HK-2 (cell line): ENCODE data around the gene RBFOX2.

Source experiments
- DNase-seq: peaks from one replicate; pipeline ENCODE4 v3.0.0-alpha.2; 2018; ENCODE audit not compliant: unreplicated experiment

RBFOX2 gene

DNA sequence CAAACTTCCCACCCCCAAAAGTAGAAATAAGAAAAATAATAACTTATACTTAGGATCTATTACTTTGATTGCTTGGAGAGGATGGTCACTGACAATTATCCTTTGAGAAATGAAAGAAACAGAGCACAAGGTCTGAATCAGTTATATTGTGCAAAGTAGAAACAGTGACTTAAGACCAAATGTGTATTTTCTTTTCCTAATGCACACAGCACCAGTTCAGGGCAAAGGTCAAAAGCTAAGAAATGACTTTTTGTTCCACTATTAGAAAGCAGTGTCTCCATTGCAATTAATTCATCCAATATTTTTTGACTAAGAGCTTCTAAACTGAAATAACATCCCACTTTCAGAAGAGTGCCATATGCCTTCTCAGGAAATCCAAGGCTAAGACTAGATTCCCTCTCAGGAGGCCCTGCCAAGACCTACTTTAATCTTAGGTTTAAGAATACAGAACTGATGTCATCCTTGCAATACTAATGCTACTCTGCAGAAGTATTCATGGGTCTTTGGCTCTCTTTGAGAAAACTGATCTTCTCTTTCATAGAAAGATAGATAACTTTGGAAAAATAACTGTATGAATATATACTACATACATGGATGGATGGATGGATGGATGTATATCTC, 164.0 kb downstream of the RBFOX2 start:
- no peak for DNase-seq

GRCh38 chr22:35863432-35863831, 165.2 kb downstream of the RBFOX2 start:
- DNase-seq = no peak

GRCh38 chr22:35862697-35863096, 165.9 kb downstream of the RBFOX2 start:
- no peak for DNase-seq

GRCh38 chr22:35861451-35861850, 167.2 kb downstream of the RBFOX2 start:
- no peak for DNase-seq

- no peak for DNase-seq
Observed at GRCh38 chr22:35860837-35861236, 167.8 kb downstream of the RBFOX2 start.

DNA sequence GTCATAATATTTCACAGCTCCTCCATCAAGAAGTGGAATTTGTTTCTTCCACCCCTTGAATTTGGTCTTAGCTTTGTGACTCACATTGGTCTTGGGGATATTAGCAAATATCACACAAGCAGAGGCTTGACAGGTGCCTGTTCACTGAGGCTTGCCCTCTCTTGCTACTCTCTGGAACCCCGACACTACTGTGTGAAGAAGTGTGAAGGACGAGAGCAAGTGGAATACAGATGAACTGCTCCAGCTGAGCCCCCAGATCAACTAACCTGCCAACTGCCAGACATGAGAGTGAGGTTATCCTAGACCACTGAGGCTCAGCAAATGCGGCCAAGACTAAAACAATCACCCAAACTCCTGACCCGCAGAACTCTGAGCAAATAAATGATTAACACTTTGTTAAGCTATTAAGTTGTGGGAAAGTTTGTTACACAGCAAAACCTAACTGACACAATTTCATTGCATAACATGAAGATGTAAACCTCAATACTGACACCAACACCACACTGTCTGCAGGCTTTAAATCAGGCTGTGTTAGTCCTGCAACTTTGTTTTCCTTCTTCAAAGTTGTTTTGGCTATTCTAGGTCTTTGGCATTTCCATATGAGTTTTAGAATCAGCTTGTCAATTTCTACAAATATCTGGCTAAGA, 168.4 kb downstream of the RBFOX2 start:
- DNase-seq = no peak

DNA sequence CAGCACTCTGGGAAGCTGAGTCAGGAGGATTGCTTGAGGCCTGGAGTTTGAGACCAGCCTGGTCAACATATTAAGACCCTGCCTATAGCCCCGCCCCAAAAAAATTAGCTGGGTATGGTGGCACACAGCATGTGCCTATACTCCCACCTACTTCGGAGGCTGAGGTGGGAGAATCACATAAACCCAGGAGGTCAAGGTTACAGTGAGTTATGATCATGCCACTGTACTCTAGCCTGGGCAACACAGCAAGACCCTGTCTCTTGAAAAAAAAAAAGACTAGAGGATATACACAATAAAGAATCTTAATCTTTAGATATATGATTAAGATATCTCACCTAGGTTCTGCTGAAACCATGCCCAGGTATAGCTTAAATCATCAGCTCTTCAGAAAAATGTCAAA, 174.3 kb downstream of the RBFOX2 start:
- DNase-seq = no peak

- no peak for DNase-seq
Observed at GRCh38 chr22:35852076-35852475, 176.5 kb downstream of the RBFOX2 start.

DNA sequence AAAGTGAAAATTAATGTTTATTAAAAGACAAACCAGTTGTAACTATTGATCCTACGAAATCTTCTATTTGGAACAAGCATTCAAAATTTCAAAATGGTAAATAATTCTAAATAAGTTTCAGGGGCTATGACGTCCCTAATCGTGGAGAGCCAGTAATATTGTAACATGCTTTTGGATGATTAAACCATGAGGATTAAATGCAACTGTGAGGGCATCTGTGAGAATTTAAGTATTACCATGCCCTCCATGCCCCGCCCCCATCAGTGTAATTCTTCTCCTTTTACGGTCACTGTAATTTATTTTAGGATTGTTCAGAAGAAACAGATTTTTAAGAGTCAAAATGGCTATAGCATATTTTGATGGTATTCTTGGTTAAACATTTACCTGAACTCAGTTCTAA, 177.8 kb downstream of the RBFOX2 start:
- DNase-seq = no peak

DNA sequence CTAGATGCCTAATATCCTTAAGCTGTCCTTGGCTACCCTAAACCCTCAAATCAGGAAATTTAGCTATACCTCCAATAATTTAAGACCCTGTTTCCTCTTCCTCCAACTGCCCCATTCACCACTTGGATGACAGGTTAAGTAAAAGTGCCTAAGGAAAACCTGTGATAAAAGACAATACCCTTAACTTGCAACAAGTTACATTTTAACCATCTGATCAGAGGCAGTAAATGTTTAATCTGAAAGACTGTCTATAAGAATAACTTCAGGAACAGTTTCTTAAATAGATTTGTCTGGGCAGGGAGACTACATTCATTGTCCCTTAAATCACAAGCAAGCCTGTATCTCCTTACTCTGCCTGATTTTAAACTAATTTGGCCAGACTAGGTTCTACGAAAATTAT, 181.8 kb downstream of the RBFOX2 start:
- DNase-seq = no peak

DNA sequence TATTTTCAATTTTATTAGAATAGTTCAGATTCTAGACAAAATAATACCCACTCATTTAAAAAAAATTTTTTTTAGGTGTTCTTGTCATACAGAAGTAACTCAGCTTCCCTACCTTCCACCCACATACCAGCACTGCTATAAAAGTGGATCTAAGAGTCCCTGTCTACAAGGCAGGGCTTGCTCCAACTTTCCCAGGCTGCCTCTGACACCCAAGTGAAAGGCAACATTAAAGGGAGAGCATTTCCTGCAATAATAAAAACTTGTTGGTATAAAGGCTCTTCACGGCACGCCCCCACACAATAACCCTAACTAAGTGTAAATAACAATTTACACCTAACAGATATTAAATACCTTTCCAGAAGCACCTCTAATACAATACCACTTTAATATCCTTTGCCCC, 183.7 kb downstream of the RBFOX2 start:
- DNase-seq = no peak

- peak; percentile 28 for DNase-seq
Observed at GRCh38 chr22:35842954-35843353, 185.7 kb downstream of the RBFOX2 start.

DNA sequence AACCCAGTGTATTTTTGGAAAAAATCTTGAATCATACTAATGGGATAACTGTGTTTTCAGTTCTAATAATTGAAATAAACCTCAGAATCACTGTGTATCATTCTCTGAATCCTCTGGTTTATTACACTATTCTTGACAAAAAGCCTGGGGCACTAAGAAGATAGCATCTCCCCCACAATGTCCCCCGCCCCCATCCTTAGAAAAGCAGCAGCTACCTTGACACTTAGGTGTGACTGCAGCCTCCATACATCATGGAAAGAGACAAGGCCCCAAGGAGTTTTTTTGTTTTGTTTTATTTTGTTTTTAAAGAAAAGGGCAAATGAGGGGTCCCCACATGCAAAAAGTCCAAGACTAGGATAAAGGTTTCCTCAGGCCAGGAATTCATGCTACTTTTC, 186.1 kb downstream of the RBFOX2 start:
- DNase-seq = no peak

- DNase-seq = no peak
Observed at GRCh38 chr22:35841907-35842518, 186.6 kb downstream of the RBFOX2 start.

- DNase-seq = peak; percentile 91
Observed at GRCh38 chr22:35840302-35840739, 188.3 kb downstream of the RBFOX2 start.

DNA sequence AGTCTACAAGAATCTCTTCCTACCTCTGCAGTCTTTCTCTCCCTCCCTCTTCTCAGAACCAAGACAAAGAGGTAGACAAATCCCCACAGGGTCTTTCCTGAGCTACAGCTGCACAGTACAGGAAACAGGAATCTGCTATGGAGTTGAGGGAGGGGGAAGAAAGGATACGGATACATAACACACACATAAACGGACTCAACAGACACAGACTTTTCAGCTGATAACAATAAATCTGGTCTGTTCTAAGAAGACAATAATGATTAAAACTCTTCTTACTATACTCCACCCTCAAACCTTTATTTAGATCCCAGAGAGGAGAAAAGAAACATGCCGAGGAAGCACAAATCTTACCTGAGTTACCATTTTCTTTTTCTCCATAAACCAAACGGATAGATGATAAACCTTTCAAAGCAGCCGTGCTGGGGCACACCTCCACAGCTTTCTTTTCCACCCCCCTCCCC, 188.8 kb downstream of the RBFOX2 start:
- no peak for DNase-seq

GRCh38 chr22:35838855-35839576, 189.6 kb downstream of the RBFOX2 start:
- DNase-seq = peak; percentile 17

- no peak for DNase-seq
Observed at GRCh38 chr22:35837101-35837727, 191.4 kb downstream of the RBFOX2 start.

- DNase-seq = peak; percentile 37
Observed at GRCh38 chr22:35835998-35836691, 192.5 kb downstream of the RBFOX2 start.

- no peak for DNase-seq
Observed at GRCh38 chr22:35835267-35835997, 193.2 kb downstream of the RBFOX2 start.

DNA sequence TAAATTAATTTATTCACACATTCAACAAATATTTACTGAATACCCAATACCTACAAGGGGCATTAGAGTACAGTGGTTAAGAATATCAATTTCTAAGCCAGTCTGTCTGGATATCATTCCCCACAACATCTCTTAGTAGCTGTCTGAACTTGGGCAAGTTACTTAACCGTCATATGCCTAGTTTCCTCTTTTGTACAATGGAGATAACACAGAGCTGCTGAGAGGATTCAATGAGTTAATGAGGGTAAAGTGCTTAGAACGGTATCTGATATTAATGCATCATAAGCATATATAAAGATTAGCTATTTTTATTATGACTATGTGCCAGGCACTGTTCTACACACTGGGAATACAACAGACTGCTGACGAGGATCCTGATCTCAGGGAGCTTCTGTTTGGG, 194.6 kb downstream of the RBFOX2 start:
- no peak for DNase-seq
